Activated CD4-positive, alpha-beta T cell treated with anti-CD3 and anti-CD28 coated beads for 48 hours (primary cell): ENCODE data around the gene SBK1.
"Not testable (repeated sequence)": the region's sequence is repeated elsewhere in the genome, so short reads cannot be mapped to it uniquely, and the experiment has no call there.

Experiments used
- DNase-seq: peaks from one replicate; pipeline ENCODE4 v3.0.0-alpha.2; 2020

The SBK1 gene

DNA sequence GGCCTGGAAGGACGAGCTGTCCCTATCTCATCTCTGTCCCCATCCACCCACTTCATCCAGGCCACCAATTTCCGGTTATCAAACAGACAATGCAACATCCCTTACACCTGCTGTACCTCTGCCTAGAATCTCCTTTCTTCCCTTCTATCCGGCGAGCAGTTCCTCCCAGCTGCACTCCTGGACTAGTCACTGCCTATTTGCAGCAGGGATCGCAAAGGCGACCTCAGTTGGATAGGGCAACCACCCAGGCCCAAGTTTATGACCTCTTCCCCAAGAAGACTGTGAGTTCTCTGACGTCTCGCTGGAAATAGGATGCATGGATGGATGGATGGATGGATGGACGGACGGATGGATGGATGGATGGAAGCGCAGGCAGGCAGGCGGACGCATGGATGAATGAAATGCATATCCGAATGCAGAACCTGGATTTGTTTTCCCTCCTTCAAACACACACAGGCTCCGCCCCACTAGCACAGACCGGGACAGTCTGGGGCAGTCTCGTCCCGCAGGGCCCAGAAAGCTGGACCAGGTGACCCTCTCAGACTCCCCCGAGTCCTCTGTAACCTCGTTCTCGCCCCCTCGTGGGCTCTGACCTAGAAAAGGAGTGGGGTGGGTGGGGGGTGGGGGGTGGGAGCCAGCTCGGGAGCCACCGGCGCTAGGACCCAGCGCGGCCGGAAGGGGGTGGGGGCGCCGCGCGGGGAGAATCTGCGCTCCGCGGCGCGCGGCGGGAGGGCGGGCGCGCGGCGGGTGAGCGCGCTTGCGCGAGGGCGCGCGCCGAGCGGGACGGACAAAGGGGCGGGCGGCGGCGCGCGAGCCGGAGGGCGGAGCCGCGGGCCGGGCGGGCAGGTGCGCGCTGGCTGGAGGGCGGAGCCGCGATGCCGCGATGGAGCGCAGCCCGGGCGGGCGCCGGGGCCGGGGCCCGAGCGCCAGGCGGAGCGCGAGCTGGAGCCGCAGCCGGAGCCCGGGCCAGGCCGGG is at the start of gene SBK1:
Gene SBK1, plus strand, starts transcription at position 875 of the 976 bp plus-strand sequence. CDS start 24,867 bp downstream, outside the sequence.
- DNase-seq, result peak; percentile 86

DNA sequence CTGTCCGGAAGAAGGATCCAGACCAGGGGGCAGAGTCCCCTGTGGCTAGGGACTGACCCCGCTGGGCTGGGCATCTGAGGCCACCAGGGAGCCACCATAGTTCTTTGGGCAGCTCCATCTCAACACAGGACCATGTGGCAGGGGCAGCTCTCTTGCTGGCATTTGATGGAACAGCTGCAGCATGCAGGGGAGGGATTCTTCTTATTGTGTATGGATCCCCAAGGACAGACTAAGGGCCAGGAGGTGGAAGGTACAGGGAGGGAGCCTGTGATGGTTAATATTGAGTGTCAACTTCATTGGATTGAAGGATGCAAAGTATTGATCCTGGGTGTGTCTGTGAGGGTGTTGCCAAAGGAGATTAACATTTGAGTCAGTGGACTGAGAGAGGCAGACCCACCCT is 42.8 kb upstream of the SBK1 start:
- not testable (repeated sequence) for DNase-seq

DNA sequence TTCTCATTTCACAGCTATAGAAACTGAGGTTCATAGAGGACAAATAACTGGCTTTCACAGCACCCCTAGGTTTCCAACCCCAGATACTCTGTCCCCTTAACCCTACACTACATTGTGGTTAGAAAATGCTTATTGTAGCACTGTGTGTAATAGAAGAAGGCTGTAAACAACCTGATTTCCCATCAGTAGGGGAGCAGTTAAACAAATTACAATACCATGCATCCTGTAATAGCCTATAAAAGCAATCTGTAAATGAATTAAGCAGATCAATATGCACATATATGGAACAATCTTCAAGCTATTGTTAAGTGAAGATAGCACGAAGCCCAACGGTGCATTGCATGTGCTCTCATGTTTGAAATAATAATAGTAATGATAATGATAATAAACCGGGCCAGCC is 41.3 kb upstream of the SBK1 start:
- no peak for DNase-seq

- DNase-seq, result no peak
Measured at GRCh38 chr16:28254158-28254557, 38.2 kb upstream of the SBK1 start.

DNA sequence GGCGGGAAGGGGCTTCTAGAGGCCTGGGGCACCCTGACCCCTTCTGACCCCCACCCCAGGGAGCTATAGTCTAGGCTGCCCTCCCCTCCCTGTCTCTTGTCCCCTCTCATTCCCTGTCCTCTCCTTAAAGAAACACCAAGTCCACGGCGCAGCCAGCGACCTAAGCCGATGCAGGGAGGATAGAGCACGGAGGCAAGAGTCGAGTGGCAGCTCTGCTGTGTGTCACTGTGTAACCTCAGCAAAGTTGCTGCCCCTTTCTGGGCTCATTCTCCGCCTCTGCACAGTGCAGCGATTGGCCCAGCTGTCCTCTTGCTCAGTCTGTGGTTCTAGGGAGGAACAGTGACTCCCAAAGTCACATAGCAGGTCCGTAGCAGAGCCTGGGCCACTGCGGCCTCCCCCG is 36.5 kb upstream of the SBK1 start:
- no peak for DNase-seq

GRCh38 chr16:28257256-28257655 is 35.1 kb upstream of the SBK1 start:
- DNase-seq, result no peak

DNA sequence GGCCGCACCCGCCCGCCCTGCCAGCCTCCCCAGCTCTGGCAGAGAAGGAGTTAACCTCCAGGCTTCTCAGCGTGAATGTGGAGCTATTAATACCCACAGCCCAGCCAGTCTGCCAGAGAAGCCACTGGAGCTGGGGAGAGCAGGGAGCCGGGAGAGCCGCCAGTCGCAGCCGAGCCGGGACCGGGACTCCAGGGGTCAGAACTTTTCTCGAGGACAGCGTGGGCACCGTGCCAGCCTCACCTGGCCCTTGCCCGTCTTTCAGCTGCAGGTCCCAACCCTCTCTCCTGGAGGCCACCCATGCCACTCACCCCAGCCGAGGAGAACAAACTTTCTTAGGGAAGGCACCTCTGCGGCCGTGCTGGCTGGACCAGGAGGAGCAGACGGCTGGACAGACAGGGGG is 33.8 kb upstream of the SBK1 start:
- DNase-seq, result no peak

- no peak for DNase-seq
Measured at GRCh38 chr16:28259091-28259780, 33.1 kb upstream of the SBK1 start.

DNA sequence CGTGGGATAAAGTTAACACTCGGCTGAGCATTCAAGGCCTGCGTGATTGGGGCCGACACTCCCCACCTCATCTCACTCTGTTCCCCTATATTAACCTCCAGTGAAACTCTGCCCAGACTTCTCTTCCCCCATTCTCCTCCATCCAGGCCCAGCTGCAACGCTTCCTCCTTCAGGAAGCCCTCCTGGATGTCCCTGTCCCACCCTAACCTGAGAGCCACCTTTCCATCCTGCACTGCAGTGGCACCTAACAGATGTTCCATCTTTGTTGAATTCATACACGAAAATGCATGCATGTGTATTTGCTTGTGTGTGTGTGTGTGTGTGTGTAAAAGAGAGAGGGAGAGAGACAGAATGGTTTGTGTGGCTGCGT is 32.6 kb upstream of the SBK1 start:
- no peak for DNase-seq

DNA sequence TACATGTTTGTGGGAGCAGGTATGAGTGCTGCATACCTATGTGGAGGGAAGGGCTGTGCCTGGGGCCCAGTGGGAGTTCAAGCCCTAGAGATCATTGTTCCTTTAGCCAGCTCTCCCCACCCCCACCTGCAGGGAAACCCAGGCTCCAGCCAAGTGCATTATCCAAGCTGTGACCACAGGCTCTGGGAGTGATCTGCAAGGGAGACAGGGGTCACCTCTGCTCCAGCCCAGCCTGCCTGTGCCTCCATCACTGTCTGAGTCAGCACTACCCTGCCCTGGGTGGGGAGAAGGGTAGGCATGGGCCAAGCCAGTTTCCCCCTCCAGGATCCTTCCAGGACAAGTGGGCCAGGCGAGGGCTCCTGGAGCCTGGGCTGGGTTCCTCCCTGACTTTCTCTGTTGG is 32.1 kb upstream of the SBK1 start:
- DNase-seq, result no peak

DNA sequence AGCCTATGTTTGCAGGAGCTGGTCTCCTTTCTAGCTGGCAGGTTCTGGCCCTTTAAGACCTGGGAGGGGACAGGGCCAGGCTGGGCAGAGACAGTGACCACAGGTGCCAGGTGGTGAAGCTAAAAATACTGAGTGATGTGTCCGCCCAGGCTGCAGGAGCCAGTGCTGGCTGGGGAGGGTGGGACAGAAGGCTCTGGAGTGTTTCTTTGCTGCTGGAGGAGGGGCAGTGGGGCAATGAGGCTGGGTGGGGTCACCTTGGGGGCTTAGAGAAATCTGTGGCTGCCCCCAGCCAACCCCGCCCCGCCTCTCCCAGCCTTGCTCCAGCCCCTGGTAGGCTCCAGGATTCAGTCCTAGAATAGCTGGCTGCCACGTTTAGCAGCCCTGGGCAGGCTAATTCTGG is 30.4 kb upstream of the SBK1 start:
- no peak for DNase-seq

DNA sequence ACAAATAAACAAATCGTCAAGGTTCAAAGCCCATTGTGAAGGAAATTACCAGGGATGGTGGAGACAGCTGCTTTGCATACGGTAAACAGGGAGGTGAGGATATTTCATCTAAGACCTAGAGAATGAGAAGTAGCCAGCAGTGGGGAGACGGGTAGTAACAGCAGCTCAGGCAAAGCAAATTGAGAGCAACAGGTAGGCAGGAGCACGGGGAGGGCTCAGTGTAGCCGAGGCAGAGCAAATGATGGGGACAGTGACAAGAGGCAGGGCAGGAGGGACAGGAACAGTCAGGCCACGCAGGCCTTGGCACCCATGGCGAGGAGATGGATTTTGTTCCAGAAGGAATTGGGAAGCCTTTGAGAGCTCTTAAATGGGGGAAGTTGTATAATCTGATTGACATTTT is 29.0 kb upstream of the SBK1 start:
- DNase-seq, result no peak

DNA sequence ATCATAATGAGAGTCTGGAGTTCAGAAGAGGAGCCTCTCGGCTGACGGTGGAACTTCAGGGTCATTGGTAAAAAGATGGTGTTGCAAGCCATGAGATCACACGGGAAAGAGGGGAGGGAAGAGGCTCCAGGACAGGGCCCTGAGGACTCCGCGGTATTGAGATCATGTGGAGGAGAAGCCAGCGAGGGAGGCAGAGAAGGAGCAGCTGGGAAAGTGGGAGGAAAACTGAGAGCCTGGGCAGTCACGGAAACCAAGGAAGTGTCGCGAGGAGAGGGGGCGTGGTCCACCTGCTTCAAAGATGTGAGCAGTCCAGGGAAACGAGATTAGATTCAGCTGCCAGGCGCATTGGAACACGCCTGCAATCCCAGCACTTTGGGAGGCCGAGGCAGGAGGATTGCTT is 27.7 kb upstream of the SBK1 start:
- no peak for DNase-seq

DNA sequence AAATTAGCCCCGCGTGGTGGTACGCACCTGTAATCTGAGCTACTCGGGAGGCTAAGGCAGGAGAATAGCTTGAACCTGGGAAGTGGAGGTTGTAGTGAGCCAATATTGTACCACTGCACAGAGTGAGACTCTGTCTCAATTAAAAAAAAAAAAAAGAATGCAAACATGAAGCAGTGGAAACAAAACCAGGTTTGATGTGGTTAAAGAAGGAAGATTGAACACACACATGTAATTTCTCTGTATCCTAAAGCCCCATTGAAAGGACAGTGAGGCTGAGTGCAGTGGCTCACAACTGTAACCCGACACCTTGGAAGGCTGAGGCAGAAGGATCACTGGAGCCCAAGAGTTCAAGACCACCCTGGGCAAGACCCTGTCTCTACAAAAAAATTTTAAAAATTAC is 26.5 kb upstream of the SBK1 start:
- no peak for DNase-seq

DNA sequence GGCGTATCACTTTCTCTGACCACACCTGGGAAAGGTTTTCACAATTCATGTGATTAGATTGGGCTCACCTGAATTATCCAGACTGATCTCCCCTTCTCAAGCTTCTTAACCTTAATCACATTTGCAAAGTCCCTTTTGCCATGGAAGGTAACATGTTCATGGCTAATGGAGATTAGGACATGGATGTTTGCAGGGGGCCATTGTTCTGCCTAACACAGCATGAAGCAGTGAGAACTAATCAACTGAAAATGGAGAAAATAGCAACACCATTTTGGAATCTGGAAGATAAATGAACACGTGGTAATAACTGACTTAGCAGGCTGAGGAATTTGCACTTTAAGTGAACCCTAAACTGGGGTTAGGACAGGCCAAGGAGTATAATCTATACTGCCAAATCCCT is 25.0 kb upstream of the SBK1 start:
- DNase-seq, result no peak

DNA sequence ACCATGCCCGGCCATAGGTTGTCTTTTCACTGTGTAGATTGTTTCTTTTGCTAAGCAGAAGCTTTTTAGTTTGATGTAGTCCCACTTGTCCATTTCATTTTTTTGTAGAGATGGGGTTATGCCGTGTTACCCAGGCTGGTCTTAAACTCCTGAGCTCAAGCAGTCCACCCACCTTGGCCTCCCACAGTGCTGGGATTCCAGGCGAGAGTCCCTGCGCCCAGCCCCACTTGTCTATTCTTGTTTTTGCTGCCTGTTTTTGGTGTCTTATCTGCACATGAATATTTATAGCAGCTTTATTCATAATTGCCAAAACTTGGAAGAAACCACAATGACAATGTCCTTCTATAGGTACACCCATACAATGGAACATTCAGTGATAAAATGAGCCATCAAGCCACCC is 18.8 kb upstream of the SBK1 start:
- DNase-seq, result no peak

- DNase-seq, result no peak
Measured at GRCh38 chr16:28274676-28275075, 17.6 kb upstream of the SBK1 start.

DNA sequence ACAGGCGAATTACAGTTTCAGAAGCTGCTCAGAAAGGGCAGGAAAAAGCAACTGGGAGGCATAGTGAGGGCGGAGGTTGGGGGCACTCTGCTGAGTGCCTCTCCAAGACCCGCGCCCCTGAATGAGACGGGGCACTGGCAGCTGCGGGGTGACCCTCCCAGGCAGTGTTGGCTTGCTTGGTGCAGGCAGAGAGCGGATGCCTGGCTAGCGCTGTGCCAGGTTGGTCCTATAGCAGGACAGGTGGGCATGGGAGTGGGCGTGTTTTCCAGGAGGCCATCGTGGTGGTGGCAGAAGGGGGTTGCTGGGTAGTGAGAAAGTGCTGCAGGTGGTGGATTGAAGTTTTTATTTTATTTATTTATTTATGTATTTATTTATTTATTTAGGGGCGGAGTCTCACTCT is 16.0 kb upstream of the SBK1 start:
- no peak for DNase-seq

- DNase-seq, result peak; percentile 90
Measured at GRCh38 chr16:28277537-28278388, 14.6 kb upstream of the SBK1 start.

- peak; percentile 27 for DNase-seq
Measured at GRCh38 chr16:28279006-28279405, 13.3 kb upstream of the SBK1 start.

GRCh38 chr16:28280881-28281836 is 11.2 kb upstream of the SBK1 start:
- peak; percentile 13 for DNase-seq

GRCh38 chr16:28282045-28282444 is 10.3 kb upstream of the SBK1 start:
- no peak for DNase-seq
